SK-N-SH (cell line): Measurements from ENCODE around the gene SYT11. TPM values are rescaled to one million over a fixed set of nuclear protein-coding genes. Genes with fewer than 3 reads are reported as not detected.

Experiments used
- CTCF ChIA-PET: fragments of 300-600, 350-600 bp; formaldehyde crosslinking; extraction: SDS; loops from one replicate; lab custom pipeline; 2021; lab: Yijun Ruan, JAX
- POLR2A ChIA-PET: fragments of 350-600 bp; sonication (Branson Sonifier 250); formaldehyde crosslinking; extraction: SDS; loops from one replicate; lab custom pipeline; 2020; ENCODE audit warnings: antibody characterized with exemption, inconsistent platforms; lab: Yijun Ruan, JAX
- DNase-seq: peaks from one replicate; pipeline ENCODE4 v3.0.0; 2012
- H2AFZ ChIP-seq: fragments of 200-600 bp; sonication (generic); 2 replicates; pipeline ENCODE4 v1.8.1; 2016; ENCODE audit warnings: antibody characterized with exemption, mild to moderate bottlenecking, low read depth
- H3F3A ChIP-seq: fragments of 200-600 bp; sonication (generic); replicated peaks from 2 replicates; pipeline ENCODE3; 2016; ENCODE audit warnings: antibody characterized with exemption, mild to moderate bottlenecking; ENCODE audit not compliant: insufficient read depth
- H3K27ac ChIP-seq, 2 experiments: fragments of 200-500 bp in 1 of 2; fragments of 200-600 bp in 1 of 2; sonication (Bioruptor generic) in 1 of 2; sonication (generic), shearing (Covaris generic) in 1 of 2; 2 replicates each; pipeline versions ENCODE4 v1.5.1 to v1.6.1; 2014 to 2016; ENCODE audit warnings: low read depth in 2 of 2, inconsistent platforms in 1 of 2, low read length in 1 of 2, mild to moderate bottlenecking in 1 of 2, mixed read lengths in 1 of 2
- H3K27me3 ChIP-seq: fragments of 200-600 bp; sonication (generic), shearing (Covaris generic); 2 replicates; pipeline ENCODE4 v1.6.1; 2016; ENCODE audit warnings: mixed run types; ENCODE audit not compliant: insufficient read depth
- H3K36me3 ChIP-seq, 2 experiments: fragments of 200-500 bp in 1 of 2; fragments of 200-600 bp in 1 of 2; sonication (Bioruptor generic) in 1 of 2; sonication (generic) in 1 of 2; replicated peaks in 1 of 2; 2 replicates each; pipeline versions ENCODE3 to v1.5.1; 2014 to 2016; ENCODE audit warnings: low read length in 1 of 2, mild to moderate bottlenecking in 1 of 2; ENCODE audit not compliant: insufficient read depth in 2 of 2, control insufficient read depth in 1 of 2
- H3K4me1 ChIP-seq, 2 experiments: fragments of 200-500 bp in 1 of 2; fragments of 200-600 bp in 1 of 2; sonication (Bioruptor generic) in 1 of 2; sonication (generic), shearing (Covaris generic) in 1 of 2; 2 replicates each; pipeline versions ENCODE4 v1.5.1 to v1.6.1; 2014 to 2016; ENCODE audit warnings: low read depth in 1 of 2, low read length in 1 of 2, mixed run types in 1 of 2; ENCODE audit not compliant: insufficient read depth in 2 of 2, control insufficient read depth in 1 of 2
- H3K4me2 ChIP-seq: fragments of 200-600 bp; sonication (generic), shearing (Covaris generic); 2 replicates; pipeline ENCODE4 v1.6.1; 2017; ENCODE audit warnings: mixed run types
- H3K4me3 ChIP-seq, 2 experiments: fragments of 200-500 bp in 1 of 2; fragments of 200-600 bp in 1 of 2; sonication (Bioruptor generic) in 1 of 2; sonication (generic), shearing (Covaris generic) in 1 of 2; 2 replicates each; pipeline versions ENCODE4 v1.5.1 to v1.8.1; 2014 to 2016; ENCODE audit warnings: low read depth in 2 of 2, inconsistent platforms in 1 of 2, low read length in 1 of 2, mild to moderate bottlenecking in 1 of 2, mixed read lengths in 1 of 2, moderate library complexity in 1 of 2
- H3K79me2 ChIP-seq: fragments of 200-600 bp; sonication (generic); 2 replicates; pipeline ENCODE4 v1.8.1; 2017; ENCODE audit warnings: mild to moderate bottlenecking; ENCODE audit not compliant: insufficient read depth
- H3K9ac ChIP-seq: fragments of 200-600 bp; sonication (generic); 2 replicates; pipeline ENCODE4 v1.6.1; 2017; ENCODE audit warnings: mixed run types
- H3K9me2 ChIP-seq: fragments of 200-600 bp; sonication (generic); 2 replicates; pipeline ENCODE4 v1.6.1; 2017; ENCODE audit warnings: mixed run types
- H3K9me3 ChIP-seq: fragments of 200-600 bp; sonication (generic); 2 replicates; pipeline ENCODE4 v1.6.1; 2017; ENCODE audit warnings: mixed run types, mild to moderate bottlenecking, moderate library complexity
- H4K20me1 ChIP-seq: fragments of 200-600 bp; sonication (generic); 2 replicates; pipeline ENCODE4 v1.6.1; 2017; ENCODE audit warnings: mild to moderate bottlenecking, mixed run types; ENCODE audit not compliant: insufficient read depth
- CHD2 ChIP-seq: fragments of 150-350 bp; IDR thresholded peaks from 2 replicates; pipeline ENCODE4 v1.6.1; 2018; ENCODE audit warnings: low read length; ENCODE audit not compliant: partially characterized antibody
- ELF1 ChIP-seq: IDR thresholded peaks from 2 replicates; pipeline ENCODE4 v1.4.0; 2012
- EP300 ChIP-seq, 2 experiments: IDR thresholded peaks; 2 replicates each; pipeline versions ENCODE4 v1.4.0 to v1.6.1; 2012; ENCODE audit warnings: borderline replicate concordance in 1 of 2, low read depth in 1 of 2, low read length in 1 of 2
- FOSL2 ChIP-seq: IDR thresholded peaks from 2 replicates; pipeline ENCODE4 v1.4.0; 2012; ENCODE audit warnings: low read depth, mild to moderate bottlenecking, moderate library complexity, borderline replicate concordance
- GABPA ChIP-seq: IDR thresholded peaks from 2 replicates; pipeline ENCODE4 v1.4.0; 2012; ENCODE audit warnings: low read depth, mild to moderate bottlenecking
- MEF2A ChIP-seq: IDR thresholded peaks from 2 replicates; pipeline ENCODE4 v1.4.0; 2012; ENCODE audit warnings: low read depth, borderline replicate concordance
- MXI1 ChIP-seq: IDR thresholded peaks from 2 replicates; pipeline ENCODE4 v1.6.1; 2012; ENCODE audit warnings: mild to moderate bottlenecking, low read depth, low read length, improper control_type of control experiment
- RCOR1 ChIP-seq: fragments of 150-350 bp; IDR thresholded peaks from 2 replicates; pipeline ENCODE4 v1.6.1; 2017; ENCODE audit warnings: antibody characterized with exemption, low read length
- RFX5 ChIP-seq: IDR thresholded peaks from 2 replicates; pipeline ENCODE4 v1.6.1; 2012; ENCODE audit warnings: mild to moderate bottlenecking, improper control_type of control experiment, low read length
- SIN3A ChIP-seq: IDR thresholded peaks from 2 replicates; pipeline ENCODE4 v1.6.1; 2012; ENCODE audit warnings: low read depth, mild to moderate bottlenecking, low read length, moderate library complexity, borderline replicate concordance
- TCF12 ChIP-seq: IDR thresholded peaks from 2 replicates; pipeline ENCODE4 v1.4.0; 2012
- YY1 ChIP-seq: IDR thresholded peaks from 2 replicates; pipeline ENCODE4 v1.4.0; 2012; ENCODE audit warnings: low read depth, mild to moderate bottlenecking
- WGBS: methylation state at CpG from one replicate; pipeline ENCODE4 v1.1.6; 2017; ENCODE audit warnings: low lambda C conversion rate; 5-methylcytosine and 5-hydroxymethylcytosine counted together
- polyA plus RNA-seq, 3 experiments: library from polyadenylated mRNA; depleted of rRNA; stranded (reverse); fragments of >200 nt; gene quantifications; 2 replicates each; pipeline ENCODE4 v1.2.3, GENCODE V29; 2012
- TF ChIP-seq, protein P1 (sequence below): IDR thresholded peaks from 2 replicates; pipeline ENCODE4 v1.4.0; 2012; ENCODE audit warnings: low read depth
- TF ChIP-seq, protein P2 (sequence below): fragments of 200-600 bp; sonication (generic); IDR thresholded peaks from 2 replicates; pipeline ENCODE4 v1.6.1; 2017; ENCODE audit warnings: antibody characterized with exemption, mild to moderate bottlenecking, moderate library complexity
- TF ChIP-seq, protein P3 (sequence below): IDR thresholded peaks from 2 replicates; pipeline ENCODE4 v1.4.0; 2012; ENCODE audit warnings: low read depth, borderline replicate concordance
- TF ChIP-seq, protein P4 (sequence below): IDR thresholded peaks from 2 replicates; pipeline ENCODE4 v1.4.0; 2012; ENCODE audit warnings: low read depth, borderline replicate concordance
- TF ChIP-seq, protein P5 (sequence below): fragments of 150-350 bp; IDR thresholded peaks from 2 replicates; pipeline ENCODE4 v1.6.1; 2017; ENCODE audit warnings: antibody characterized with exemption, low read length, low read depth, borderline replicate concordance

SYT11 gene
- polyA plus RNA-seq, 1 of the 3 experiments (the other 2 are of a cell fraction) = 26.7 TPM

DNA sequence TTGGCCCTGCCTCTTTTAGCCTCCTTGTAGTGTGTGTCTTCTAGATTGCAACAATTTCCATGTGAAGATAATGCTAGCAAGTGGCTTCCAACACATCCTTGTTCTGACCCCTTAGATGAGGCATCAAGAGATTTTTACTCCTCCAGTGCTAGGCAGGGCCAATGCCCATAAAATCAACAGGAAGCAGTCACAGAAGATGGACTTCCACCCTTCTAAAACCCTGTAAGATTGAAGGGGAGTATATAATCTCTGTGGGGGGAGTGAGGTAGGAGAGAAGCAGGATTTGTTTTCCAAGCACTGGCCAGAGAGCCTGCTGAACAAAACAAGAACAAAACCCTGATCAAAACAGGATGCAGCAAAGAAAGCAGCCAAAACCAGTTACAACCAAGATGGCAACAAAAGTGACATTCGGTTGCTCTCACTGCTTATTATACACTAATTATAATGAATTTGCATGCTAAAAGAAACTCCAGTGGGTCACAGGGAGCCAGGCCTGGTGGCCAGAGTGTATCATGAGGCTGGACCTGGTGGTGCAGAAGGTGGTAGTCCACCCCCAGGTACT is 14.4 kb upstream of the SYT11 start (continued):
- TF ChIP-seq FOSL2 (no peak), ELF1 (no peak)

DNA sequence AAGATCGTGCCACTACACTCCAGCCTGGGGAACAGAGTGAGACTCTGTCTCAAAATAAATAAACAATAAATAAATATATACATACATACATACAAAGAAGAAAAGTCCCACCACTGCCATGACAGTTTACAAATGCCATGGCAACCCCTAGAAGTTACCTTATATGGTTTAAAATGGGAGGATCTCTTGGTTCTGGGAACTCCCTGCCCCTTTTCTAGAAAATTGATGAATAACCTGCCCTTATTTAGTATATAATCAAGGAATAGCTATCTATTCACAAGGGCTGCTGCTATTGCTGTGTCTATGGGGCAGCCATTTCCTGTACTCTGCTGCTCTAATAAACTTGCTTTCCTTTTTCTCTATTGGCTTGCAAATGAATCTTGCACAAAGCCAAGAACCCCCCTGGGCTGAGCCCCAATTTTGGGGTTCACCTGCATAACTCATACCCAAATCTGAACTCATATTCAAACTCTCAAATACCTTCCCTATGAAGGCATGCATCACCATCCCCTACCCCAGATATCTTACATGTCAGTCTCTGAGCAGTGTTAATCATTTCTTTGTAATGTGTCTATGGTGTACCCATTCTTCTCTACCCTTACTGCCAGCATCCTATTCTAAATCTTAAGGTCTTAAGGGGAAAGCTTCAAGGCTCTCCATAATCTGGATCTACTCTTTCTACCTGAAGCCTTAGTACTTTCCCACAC is 11.4 kb upstream of the SYT11 start:
- Histone ChIP-seq H3K36me3 (peaks cover 43 to 57% of the 10 kb centered on the region in 2 experiments), H3K27me3 (no peaks in the 10 kb centered on the region), H2AFZ (no peak overlapping the region), H4K20me1 (peaks cover 3% of the 10 kb centered on the region), H3K4me3 (no peak overlapping the region), H3K79me2 (peaks cover 100% of the 10 kb centered on the region), H3K9ac (no peak overlapping the region), H3K9me3 (no peaks in the 10 kb centered on the region), H3K9me2 (no peaks in the 10 kb centered on the region), H3K27ac (no peak overlapping the region), H3K4me2 (no peak overlapping the region), H3F3A (no peaks in the 10 kb centered on the region), H3K4me1 (no peaks in the 10 kb centered on the region)
- ChIA-PET POLR2A (no interaction called here), CTCF (interaction anchor here (0.6 to 1.2 kb wide), 2 partner anchors 154 to 218 kb away, joined by 3 read pairs; no protein-coding TSS in a partner anchor)
- TF ChIP-seq, protein P1, sequence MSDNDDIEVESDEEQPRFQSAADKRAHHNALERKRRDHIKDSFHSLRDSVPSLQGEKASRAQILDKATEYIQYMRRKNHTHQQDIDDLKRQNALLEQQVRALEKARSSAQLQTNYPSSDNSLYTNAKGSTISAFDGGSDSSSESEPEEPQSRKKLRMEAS = no peak
- TF ChIP-seq FOSL2 (no peak), GABPA (no peak), TCF12 (no peak), MEF2A (no peak), CHD2 (no peak), MXI1 (no peak), SIN3A (no peak), RFX5 (no peak), RCOR1 (no peak), ELF1 (no peak), YY1 (no peak), EP300 (IDR thresholded peaks at IDR 0.05; ENCODE audit: borderline replicate concordance in 1 of 2, low read depth in 1 of 2, low read length in 1 of 2) (no peak)
- TF ChIP-seq, protein P2, sequence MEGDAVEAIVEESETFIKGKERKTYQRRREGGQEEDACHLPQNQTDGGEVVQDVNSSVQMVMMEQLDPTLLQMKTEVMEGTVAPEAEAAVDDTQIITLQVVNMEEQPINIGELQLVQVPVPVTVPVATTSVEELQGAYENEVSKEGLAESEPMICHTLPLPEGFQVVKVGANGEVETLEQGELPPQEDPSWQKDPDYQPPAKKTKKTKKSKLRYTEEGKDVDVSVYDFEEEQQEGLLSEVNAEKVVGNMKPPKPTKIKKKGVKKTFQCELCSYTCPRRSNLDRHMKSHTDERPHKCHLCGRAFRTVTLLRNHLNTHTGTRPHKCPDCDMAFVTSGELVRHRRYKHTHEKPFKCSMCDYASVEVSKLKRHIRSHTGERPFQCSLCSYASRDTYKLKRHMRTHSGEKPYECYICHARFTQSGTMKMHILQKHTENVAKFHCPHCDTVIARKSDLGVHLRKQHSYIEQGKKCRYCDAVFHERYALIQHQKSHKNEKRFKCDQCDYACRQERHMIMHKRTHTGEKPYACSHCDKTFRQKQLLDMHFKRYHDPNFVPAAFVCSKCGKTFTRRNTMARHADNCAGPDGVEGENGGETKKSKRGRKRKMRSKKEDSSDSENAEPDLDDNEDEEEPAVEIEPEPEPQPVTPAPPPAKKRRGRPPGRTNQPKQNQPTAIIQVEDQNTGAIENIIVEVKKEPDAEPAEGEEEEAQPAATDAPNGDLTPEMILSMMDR = no peak
- TF ChIP-seq, protein P3, sequence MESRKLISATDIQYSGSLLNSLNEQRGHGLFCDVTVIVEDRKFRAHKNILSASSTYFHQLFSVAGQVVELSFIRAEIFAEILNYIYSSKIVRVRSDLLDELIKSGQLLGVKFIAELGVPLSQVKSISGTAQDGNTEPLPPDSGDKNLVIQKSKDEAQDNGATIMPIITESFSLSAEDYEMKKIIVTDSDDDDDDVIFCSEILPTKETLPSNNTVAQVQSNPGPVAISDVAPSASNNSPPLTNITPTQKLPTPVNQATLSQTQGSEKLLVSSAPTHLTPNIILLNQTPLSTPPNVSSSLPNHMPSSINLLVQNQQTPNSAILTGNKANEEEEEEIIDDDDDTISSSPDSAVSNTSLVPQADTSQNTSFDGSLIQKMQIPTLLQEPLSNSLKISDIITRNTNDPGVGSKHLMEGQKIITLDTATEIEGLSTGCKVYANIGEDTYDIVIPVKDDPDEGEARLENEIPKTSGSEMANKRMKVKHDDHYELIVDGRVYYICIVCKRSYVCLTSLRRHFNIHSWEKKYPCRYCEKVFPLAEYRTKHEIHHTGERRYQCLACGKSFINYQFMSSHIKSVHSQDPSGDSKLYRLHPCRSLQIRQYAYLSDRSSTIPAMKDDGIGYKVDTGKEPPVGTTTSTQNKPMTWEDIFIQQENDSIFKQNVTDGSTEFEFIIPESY = no peak
- TF ChIP-seq, protein P4, sequence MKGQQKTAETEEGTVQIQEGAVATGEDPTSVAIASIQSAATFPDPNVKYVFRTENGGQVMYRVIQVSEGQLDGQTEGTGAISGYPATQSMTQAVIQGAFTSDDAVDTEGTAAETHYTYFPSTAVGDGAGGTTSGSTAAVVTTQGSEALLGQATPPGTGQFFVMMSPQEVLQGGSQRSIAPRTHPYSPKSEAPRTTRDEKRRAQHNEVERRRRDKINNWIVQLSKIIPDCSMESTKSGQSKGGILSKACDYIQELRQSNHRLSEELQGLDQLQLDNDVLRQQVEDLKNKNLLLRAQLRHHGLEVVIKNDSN = no peak
- TF ChIP-seq, protein P5, sequence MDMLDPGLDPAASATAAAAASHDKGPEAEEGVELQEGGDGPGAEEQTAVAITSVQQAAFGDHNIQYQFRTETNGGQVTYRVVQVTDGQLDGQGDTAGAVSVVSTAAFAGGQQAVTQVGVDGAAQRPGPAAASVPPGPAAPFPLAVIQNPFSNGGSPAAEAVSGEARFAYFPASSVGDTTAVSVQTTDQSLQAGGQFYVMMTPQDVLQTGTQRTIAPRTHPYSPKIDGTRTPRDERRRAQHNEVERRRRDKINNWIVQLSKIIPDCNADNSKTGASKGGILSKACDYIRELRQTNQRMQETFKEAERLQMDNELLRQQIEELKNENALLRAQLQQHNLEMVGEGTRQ = no peak
- 43% methylated on average over 1 of the region's 1 CpG for WGBS
- DNase-seq = no peak
